GM10266 (cell line): ENCODE results near the gene RAB44.

Experiments
- DNase-seq: peaks from one replicate; pipeline ENCODE4 v3.0.0; 2012; ENCODE audit errors: extremely low spot score
- CTCF ChIP-seq: IDR thresholded peaks from 2 replicates; pipeline ENCODE4 v1.5.1; 2012; ENCODE audit warnings: mild to moderate bottlenecking, low read depth; ENCODE audit not compliant: control insufficient read depth, insufficient read depth; ENCODE audit errors: missing control alignments

The RAB44 gene

GRCh38 chr6:36684447-36684812 lies 13.2 kb upstream of the RAB44 start:
- no peak for DNase-seq
- TF ChIP-seq CTCF = no peak

DNA sequence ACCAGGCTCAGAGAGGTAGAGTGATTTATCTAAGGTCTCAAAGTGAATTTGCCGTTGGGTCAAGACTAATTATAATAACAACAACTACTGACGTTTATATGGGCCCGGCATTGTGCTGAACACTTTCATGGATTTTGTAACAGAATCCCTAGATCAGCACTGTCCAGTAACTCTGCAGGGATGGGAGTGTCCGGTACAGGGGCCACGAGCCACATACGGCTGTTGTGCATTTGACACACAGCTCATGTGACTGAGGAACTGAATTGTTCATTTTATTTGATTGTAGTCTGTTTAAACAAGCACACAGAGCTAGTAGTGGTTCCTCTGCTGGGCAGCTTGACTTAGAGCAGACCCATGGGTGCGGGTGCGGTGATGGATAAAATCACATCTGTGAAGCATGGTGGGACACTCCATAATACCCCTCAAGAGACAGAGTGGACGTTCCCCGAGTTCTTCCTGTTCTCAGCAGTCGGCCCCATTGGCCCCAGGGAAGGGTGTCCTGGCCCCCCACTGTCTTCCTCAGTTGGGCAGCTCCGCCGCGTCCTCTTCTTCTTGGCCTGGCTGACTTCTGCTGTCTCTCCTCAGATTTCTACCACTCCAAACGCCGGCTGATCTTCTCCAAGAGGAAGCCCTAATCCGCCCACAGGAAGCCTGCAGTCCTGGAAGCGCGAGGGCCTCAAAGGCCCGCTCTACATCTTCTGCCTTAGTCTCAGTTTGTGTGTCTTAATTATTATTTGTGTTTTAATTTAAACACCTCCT lies 12.3 kb upstream of the RAB44 start:
- TF ChIP-seq CTCF = no peak
- no peak for DNase-seq

DNA sequence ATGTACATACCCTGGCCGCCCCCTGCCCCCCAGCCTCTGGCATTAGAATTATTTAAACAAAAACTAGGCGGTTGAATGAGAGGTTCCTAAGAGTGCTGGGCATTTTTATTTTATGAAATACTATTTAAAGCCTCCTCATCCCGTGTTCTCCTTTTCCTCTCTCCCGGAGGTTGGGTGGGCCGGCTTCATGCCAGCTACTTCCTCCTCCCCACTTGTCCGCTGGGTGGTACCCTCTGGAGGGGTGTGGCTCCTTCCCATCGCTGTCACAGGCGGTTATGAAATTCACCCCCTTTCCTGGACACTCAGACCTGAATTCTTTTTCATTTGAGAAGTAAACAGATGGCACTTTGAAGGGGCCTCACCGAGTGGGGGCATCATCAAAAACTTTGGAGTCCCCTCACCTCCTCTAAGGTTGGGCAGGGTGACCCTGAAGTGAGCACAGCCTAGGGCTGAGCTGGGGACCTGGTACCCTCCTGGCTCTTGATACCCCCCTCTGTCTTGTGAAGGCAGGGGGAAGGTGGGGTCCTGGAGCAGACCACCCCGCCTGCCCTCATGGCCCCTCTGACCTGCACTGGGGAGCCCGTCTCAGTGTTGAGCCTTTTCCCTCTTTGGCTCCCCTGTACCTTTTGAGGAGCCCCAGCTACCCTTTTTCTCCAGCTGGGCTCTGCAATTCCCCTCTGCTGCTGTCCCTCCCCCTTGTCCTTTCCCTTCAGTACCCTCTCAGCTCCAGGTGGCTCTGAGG lies 11.5 kb upstream of the RAB44 start:
- TF ChIP-seq CTCF = no peak
- DNase-seq = no peak

DNA sequence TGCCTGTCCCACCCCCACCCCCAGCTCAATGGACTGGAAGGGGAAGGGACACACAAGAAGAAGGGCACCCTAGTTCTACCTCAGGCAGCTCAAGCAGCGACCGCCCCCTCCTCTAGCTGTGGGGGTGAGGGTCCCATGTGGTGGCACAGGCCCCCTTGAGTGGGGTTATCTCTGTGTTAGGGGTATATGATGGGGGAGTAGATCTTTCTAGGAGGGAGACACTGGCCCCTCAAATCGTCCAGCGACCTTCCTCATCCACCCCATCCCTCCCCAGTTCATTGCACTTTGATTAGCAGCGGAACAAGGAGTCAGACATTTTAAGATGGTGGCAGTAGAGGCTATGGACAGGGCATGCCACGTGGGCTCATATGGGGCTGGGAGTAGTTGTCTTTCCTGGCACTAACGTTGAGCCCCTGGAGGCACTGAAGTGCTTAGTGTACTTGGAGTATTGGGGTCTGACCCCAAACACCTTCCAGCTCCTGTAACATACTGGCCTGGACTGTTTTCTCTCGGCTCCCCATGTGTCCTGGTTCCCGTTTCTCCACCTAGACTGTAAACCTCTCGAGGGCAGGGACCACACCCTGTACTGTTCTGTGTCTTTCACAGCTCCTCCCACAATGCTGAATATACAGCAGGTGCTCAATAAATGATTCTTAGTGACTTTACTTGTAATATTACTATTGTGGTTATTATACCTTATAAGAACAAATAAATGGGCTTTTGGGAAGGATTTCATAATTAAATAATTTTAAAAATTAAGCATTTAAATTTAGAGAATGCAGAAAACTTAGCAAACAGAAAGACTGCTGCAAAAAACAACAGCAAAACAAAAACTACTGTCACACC lies 10.7 kb upstream of the RAB44 start:
- TF ChIP-seq CTCF = no peak
- DNase-seq = no peak

GRCh38 chr6:36688063-36688738 lies 9.4 kb upstream of the RAB44 start:
- DNase-seq = no peak
- TF ChIP-seq CTCF = no peak

GRCh38 chr6:36688739-36689075 lies 8.9 kb upstream of the RAB44 start:
- DNase-seq = no peak
- TF ChIP-seq CTCF = no peak
